NT2/D1 (cell line): ENCODE data around the gene FAM170B.

Source experiments
- DNase-seq: peaks from one replicate; pipeline ENCODE4 v3.0.0-alpha.2; 2011; ENCODE audit warnings: low read depth, low spot score
- H3K27me3 ChIP-seq: 2 replicates; pipeline ENCODE4 v1.6.0; 2011; ENCODE audit warnings: mild to moderate bottlenecking; ENCODE audit not compliant: insufficient read length, insufficient read depth
- H3K36me3 ChIP-seq: 2 replicates; pipeline ENCODE4 v1.6.1; 2011; ENCODE audit warnings: mild to moderate bottlenecking, low read length, mixed read lengths; ENCODE audit not compliant: insufficient read depth, insufficient read length
- H3K4me1 ChIP-seq: 2 replicates; pipeline ENCODE4 v1.5.1; 2011; ENCODE audit not compliant: insufficient read depth, insufficient read length
- H3K4me3 ChIP-seq: 2 replicates; pipeline ENCODE4 v1.5.1; 2011; ENCODE audit warnings: low read depth; ENCODE audit not compliant: insufficient read length
- H3K9ac ChIP-seq: 2 replicates; pipeline ENCODE4 v1.6.0; 2011; ENCODE audit warnings: low read depth; ENCODE audit not compliant: insufficient read length
- H3K9me3 ChIP-seq: 2 replicates; pipeline ENCODE4 v1.5.1; 2011; ENCODE audit warnings: mild to moderate bottlenecking, low read length; ENCODE audit not compliant: insufficient read depth
- SUZ12 ChIP-seq: IDR thresholded peaks from 2 replicates; pipeline ENCODE4 v1.6.1; 2011; ENCODE audit not compliant: insufficient read length, insufficient read depth; ENCODE audit errors: extremely low read depth
- YY1 ChIP-seq: IDR thresholded peaks from 2 replicates; pipeline ENCODE4 v1.6.1; 2011; ENCODE audit not compliant: insufficient read length, insufficient read depth
- ZNF274 ChIP-seq: IDR thresholded peaks from 2 replicates; pipeline ENCODE4 v1.6.1; 2011; ENCODE audit warnings: mild to moderate bottlenecking, low read depth, low read length

Gene FAM170B

GRCh38 chr10:49153115-49153514 lies 19.3 kb upstream of the FAM170B start:
- no peak for TF ChIP-seq ZNF274
- no peaks in the 10 kb centered on the region for H3K9me3 ChIP-seq
- no peak for DNase-seq
- no peaks in the 10 kb centered on the region for H3K36me3 ChIP-seq
- H3K27me3 ChIP-seq: no peaks in the 10 kb centered on the region
- no peak overlapping the region for H3K9ac ChIP-seq
- no peaks in the 10 kb centered on the region for H3K4me1 ChIP-seq
- H3K4me3 ChIP-seq: no peak overlapping the region

- no peaks in the 10 kb centered on the region for H3K9me3 ChIP-seq
- DNase-seq: no peak
- H3K4me1 ChIP-seq: no peaks in the 10 kb centered on the region
These were observed 18.8 kb upstream of the FAM170B start for GRCh38 chr10:49152663-49153062.

GRCh38 chr10:49152037-49152436 lies 18.2 kb upstream of the FAM170B start:
- Histone ChIP-seq H3K27me3 (no peaks in the 10 kb centered on the region), H3K9me3 (no peaks in the 10 kb centered on the region), H3K4me3 (no peak overlapping the region), H3K4me1 (no peaks in the 10 kb centered on the region), H3K9ac (no peak overlapping the region), H3K36me3 (no peaks in the 10 kb centered on the region)
- no peak for DNase-seq
- TF ChIP-seq YY1: no peak
- TF ChIP-seq SUZ12: no peak
- no peak for TF ChIP-seq ZNF274

More at GRCh38 chr10:49152663-49153062, 18.8 kb upstream of the FAM170B start:
- H3K9ac ChIP-seq: no peak overlapping the region
- H3K27me3 ChIP-seq: no peaks in the 10 kb centered on the region
- no peaks in the 10 kb centered on the region for H3K36me3 ChIP-seq
- TF ChIP-seq SUZ12 (no peak), YY1 (no peak), ZNF274 (no peak)
- H3K4me3 ChIP-seq: no peak overlapping the region

- no peaks in the 10 kb centered on the region for H3K36me3 ChIP-seq
- H3K27me3 ChIP-seq: no peaks in the 10 kb centered on the region
- no peak for TF ChIP-seq ZNF274
- no peak for TF ChIP-seq YY1
- TF ChIP-seq SUZ12: no peak
- H3K4me3 ChIP-seq: no peak overlapping the region
- no peaks in the 10 kb centered on the region for H3K4me1 ChIP-seq
- no peak for DNase-seq
- H3K9ac ChIP-seq: no peak overlapping the region
- no peaks in the 10 kb centered on the region for H3K9me3 ChIP-seq
These were observed 17.7 kb upstream of the FAM170B start for GRCh38 chr10:49151481-49151880.

- DNase-seq: no peak
- TF ChIP-seq ZNF274 (no peak), YY1 (no peak), SUZ12 (no peak)
- H3K4me3 ChIP-seq: no peak overlapping the region
- H3K9ac ChIP-seq: no peak overlapping the region
- H3K4me1 ChIP-seq: no peaks in the 10 kb centered on the region
- H3K9me3 ChIP-seq: no peaks in the 10 kb centered on the region
- H3K27me3 ChIP-seq: no peaks in the 10 kb centered on the region
- H3K36me3 ChIP-seq: no peaks in the 10 kb centered on the region
These were observed 17.2 kb upstream of the FAM170B start for GRCh38 chr10:49151025-49151445.

GRCh38 chr10:49150426-49150825 lies 16.6 kb upstream of the FAM170B start:
- Histone ChIP-seq H3K27me3 (no peaks in the 10 kb centered on the region), H3K9me3 (no peaks in the 10 kb centered on the region), H3K36me3 (no peaks in the 10 kb centered on the region), H3K4me1 (no peaks in the 10 kb centered on the region), H3K4me3 (no peak overlapping the region), H3K9ac (no peak overlapping the region)
- no peak for TF ChIP-seq ZNF274
- no peak for TF ChIP-seq SUZ12
- TF ChIP-seq YY1: no peak
- no peak for DNase-seq

GRCh38 chr10:49149881-49150280 lies 16.1 kb upstream of the FAM170B start:
- no peaks in the 10 kb centered on the region for H3K9me3 ChIP-seq

More at GRCh38 chr10:49149881-49150280, 16.1 kb upstream of the FAM170B start:
- DNase-seq: no peak
- H3K27me3 ChIP-seq: no peaks in the 10 kb centered on the region
- no peak for TF ChIP-seq SUZ12
- no peak for TF ChIP-seq ZNF274
- no peak for TF ChIP-seq YY1
- H3K4me3 ChIP-seq: no peak overlapping the region
- H3K9ac ChIP-seq: no peak overlapping the region
- no peaks in the 10 kb centered on the region for H3K36me3 ChIP-seq
- H3K4me1 ChIP-seq: no peaks in the 10 kb centered on the region
